GM21515 (cell line): ENCODE results near the gene LRRC61.
"Not testable (repeated sequence)": the region's sequence is repeated elsewhere in the genome, so short reads cannot be mapped to it uniquely, and the experiment has no call there.

Experiments used
- ATAC-seq: cut with Tn5 transposase; IDR thresholded peaks from one replicate; pipeline ENCODE4 v1.9.1; 2021; ENCODE audit not compliant: unreplicated experiment

The LRRC61 gene

GRCh38 chr7:150381096-150381495, 57.9 kb downstream of the LRRC61 start:
- no peak for ATAC-seq

- no peak for ATAC-seq
These were observed 58.6 kb downstream of the LRRC61 start for GRCh38 chr7:150381785-150382122.

- ATAC-seq, result no peak
These were observed 59.1 kb downstream of the LRRC61 start for GRCh38 chr7:150382123-150382843.

- ATAC-seq, result no peak
These were observed 59.7 kb downstream of the LRRC61 start for GRCh38 chr7:150382844-150383225.

- no peak for ATAC-seq
These were observed 60.7 kb downstream of the LRRC61 start for GRCh38 chr7:150383710-150384397.

- no peak for ATAC-seq
These were observed 61.5 kb downstream of the LRRC61 start for GRCh38 chr7:150384406-150385301.

DNA sequence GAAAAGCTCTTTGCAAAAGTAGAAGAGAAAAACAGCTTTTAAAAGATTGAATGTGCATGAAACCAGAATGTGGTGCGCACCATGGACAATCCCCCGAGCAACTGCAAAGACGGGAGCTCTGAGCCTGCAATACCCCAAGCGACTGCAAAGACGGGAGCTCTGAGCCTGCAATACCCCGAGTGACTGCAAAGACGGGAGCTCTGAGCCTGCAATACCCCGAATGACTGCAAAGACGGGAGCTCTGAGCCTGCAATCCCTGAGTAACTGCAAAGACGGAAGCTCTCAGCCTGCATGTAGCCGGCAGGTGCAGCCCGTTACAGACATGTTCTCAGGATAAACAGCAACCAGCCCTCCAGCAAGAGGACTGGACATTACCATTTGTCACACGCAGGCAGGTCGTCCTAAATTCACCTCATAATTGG, 62.2 kb downstream of the LRRC61 start:
- no peak for ATAC-seq

- ATAC-seq, result not testable (repeated sequence)
These were observed 62.7 kb downstream of the LRRC61 start for GRCh38 chr7:150385884-150386283.
